A549 (cell line): ENCODE data around the gene NKG7. TPM values are rescaled to one million over a fixed set of nuclear protein-coding genes. Genes with fewer than 3 reads are reported as not detected.

Experiments
- ATAC-seq, 2 experiments: fragments of 200-7000 bp in 1 of 2; fragments of >200 bp in 1 of 2; cut with Nextera tagmentation in 1 of 2; cut with Tn5 transposase in 1 of 2; 3 replicates each; pipeline versions ENCODE4 v1.8.0 to v1.9.1; 2018 to 2020; ENCODE audit warnings: mild to moderate bottlenecking in 1 of 2, moderate library complexity in 1 of 2
- CTCF ChIA-PET: fragments of 300-600 bp; sonication (Branson Sonifier 250); formaldehyde crosslinking; extraction: SDS; loops from one replicate; lab custom pipeline; 2021; ENCODE audit warnings: antibody characterized with exemption, inconsistent platforms; lab: Yijun Ruan, JAX
- POLR2A ChIA-PET: fragments of 350-600 bp; formaldehyde crosslinking; extraction: SDS; loops from one replicate; lab custom pipeline; 2021; ENCODE audit warnings: antibody characterized with exemption, inconsistent platforms; lab: Yijun Ruan, JAX
- DNase-seq, 2 experiments: peaks; one replicate each; pipeline versions ENCODE4 v3.0.0 to v3.0.0-alpha.2; 2011 to 2016; ENCODE audit warnings: low read depth in 1 of 2, low spot score in 1 of 2
- FAIRE-seq: peaks from 2 replicates; lab custom pipeline; 2011; peaks lifted over from hg19 to GRCh38; lab: Jason Lieb, UNC
- H3K27ac ChIP-seq, 2 experiments: fragments of >200 bp; sonication (Bioruptor Twin); formaldehyde crosslinking; 3 replicates each; pipeline ENCODE4 v1.5.1; 2016 to 2017
- H3K4me1 ChIP-seq: fragments of >200 bp; sonication (Bioruptor Twin); formaldehyde crosslinking; 3 replicates; pipeline ENCODE4 v1.6.1; 2016
- H3K4me2 ChIP-seq: fragments of >200 bp; sonication (Bioruptor Twin); formaldehyde crosslinking; 3 replicates; pipeline ENCODE4 v1.6.1; 2016
- H3K4me3 ChIP-seq: fragments of >200 bp; sonication (Bioruptor Twin); formaldehyde crosslinking; 3 replicates; pipeline ENCODE4 v1.5.1; 2016
- H3K9me3 ChIP-seq: fragments of >200 bp; sonication (Bioruptor Twin); formaldehyde crosslinking; 3 replicates; pipeline ENCODE4 v1.6.1; 2016
- CBX2 ChIP-seq: fragments of 200-600 bp; sonication (generic); IDR thresholded peaks from 2 replicates; pipeline ENCODE4 v1.6.1; 2016; ENCODE audit warnings: low read depth, mild to moderate bottlenecking, borderline replicate concordance
- CBX8 ChIP-seq: fragments of 200-600 bp; sonication (generic); IDR thresholded peaks from 2 replicates; pipeline ENCODE4 v1.6.1; 2016
- ELK1 ChIP-seq: fragments of 150-350 bp; IDR thresholded peaks from 2 replicates; pipeline ENCODE4 v1.6.1; 2014; ENCODE audit warnings: low read depth, mild to moderate bottlenecking, low read length
- FOXS1 ChIP-seq: fragments of 250-450 bp; sonication (Bioruptor Pico); IDR thresholded peaks from 2 replicates; pipeline ENCODE4 v1.5.0; 2020; ENCODE audit warnings: mild to moderate bottlenecking, moderate library complexity
- HDAC2 ChIP-seq: fragments of 200-600 bp; sonication (generic); IDR thresholded peaks from 2 replicates; pipeline ENCODE4 v1.6.1; 2016
- HMGXB4 ChIP-seq: fragments of 250-450 bp; sonication (Bioruptor Pico); IDR thresholded peaks from 2 replicates; pipeline ENCODE4 v1.5.0; 2021; ENCODE audit warnings: mild to moderate bottlenecking, moderate library complexity, borderline replicate concordance
- HOXA7 ChIP-seq: fragments of 250-450 bp; sonication (Bioruptor Pico); IDR thresholded peaks from 2 replicates; pipeline ENCODE4 v1.5.0; 2020; ENCODE audit warnings: mild to moderate bottlenecking, moderate library complexity
- HOXB13 ChIP-seq: fragments of 250-450 bp; sonication (Bioruptor Pico); IDR thresholded peaks from 2 replicates; pipeline ENCODE4 v1.5.0; 2020; ENCODE audit warnings: low read depth, mild to moderate bottlenecking, moderate library complexity
- HOXB5 ChIP-seq: fragments of 250-450 bp; sonication (Bioruptor Pico); IDR thresholded peaks from 2 replicates; pipeline ENCODE4 v1.5.0; 2020; ENCODE audit warnings: mild to moderate bottlenecking, moderate library complexity
- JUN ChIP-seq, 2 experiments: fragments of >200 bp; sonication (Bioruptor Twin); formaldehyde crosslinking; IDR thresholded peaks; 2 replicates in 1 of 2; 3 replicates in 1 of 2; pipeline ENCODE4 v1.6.1; 2016 to 2017
- JUNB ChIP-seq: fragments of >200 bp; sonication (Bioruptor Twin); formaldehyde crosslinking; IDR thresholded peaks from 2 replicates; pipeline ENCODE4 v1.6.1; 2016
- MAFK ChIP-seq: fragments of 450-650 bp; IDR thresholded peaks from 2 replicates; pipeline ENCODE4 v1.6.1; 2014; ENCODE audit not compliant: partially characterized antibody
- MYC ChIP-seq: IDR thresholded peaks from 2 replicates; pipeline ENCODE4 v1.6.1; 2012; ENCODE audit warnings: mild to moderate bottlenecking, inconsistent platforms, low read length, improper control_type of control experiment, borderline replicate concordance
- REST ChIP-seq: fragments of 200-600 bp; sonication (generic); IDR thresholded peaks from 2 replicates; pipeline ENCODE4 v1.6.1; 2016; ENCODE audit warnings: antibody characterized with exemption, mild to moderate bottlenecking, moderate library complexity
- RFX5 ChIP-seq: fragments of 450-650 bp; IDR thresholded peaks from 2 replicates; pipeline ENCODE4 v1.7.1; 2014; ENCODE audit warnings: antibody characterized with exemption, mild to moderate bottlenecking, moderate library complexity
- ZC3H11A ChIP-seq: fragments of 450-650 bp; IDR thresholded peaks from 2 replicates; pipeline ENCODE4 v1.6.1; 2014; ENCODE audit warnings: antibody characterized with exemption, mild to moderate bottlenecking
- ZNF302 ChIP-seq: fragments of 250-450 bp; sonication (Bioruptor Pico); IDR thresholded peaks from 2 replicates; pipeline ENCODE4 v1.9.0; 2021; ENCODE audit warnings: inconsistent platforms, mild to moderate bottlenecking, moderate library complexity
- WGBS: methylation state at CpG from one replicate; pipeline ENCODE4 v1.1.6; 2017; ENCODE audit errors: missing lambda C conversion rate; 5-methylcytosine and 5-hydroxymethylcytosine counted together
- polyA plus RNA-seq, 4 experiments: library from polyadenylated mRNA; depleted of rRNA in 3 of 4; stranded (reverse); fragments of >200 nt; fragmentation: RNase III in 1 of 4; extraction: RNeasy Plus Mini Kit Qiagen cat#74134 plus additional on column Dnase treatment in 1 of 4; gene quantifications; 2 replicates in 3 of 4; 3 replicates in 1 of 4; pipeline ENCODE4 v1.2.3, GENCODE V29; 2011 to 2017

NKG7 gene
- polyA plus RNA-seq, 2 of the 4 experiments (the other 2 are of a cell fraction) = not detected

GRCh38 chr19:51356159-51356801 is 16.2 kb downstream of the NKG7 start:
- FAIRE-seq (no peak), DNase-seq (no peak), ATAC-seq (no peak)
- POLR2A ChIA-PET = interaction anchor here (1.1 kb wide), 1 partner anchor 17 kb away, joined by 4 read pairs; no protein-coding TSS in a partner anchor
- no peak overlapping the region; a peak in 1 of 6 replicates for H3K27ac ChIP-seq
- TF ChIP-seq CBX8 = no peak
- no peak for TF ChIP-seq HOXB5 (CRISPR knock-in tag)
- TF ChIP-seq FOXS1 (CRISPR knock-in tag) = no peak
- TF ChIP-seq MYC = no peak
- no peak for TF ChIP-seq ELK1
- no peak for TF ChIP-seq HMGXB4
- TF ChIP-seq HDAC2 = no peak
- TF ChIP-seq MAFK = no peak
- TF ChIP-seq ZC3H11A = no peak
- TF ChIP-seq JUN (IDR thresholded peaks at IDR 0.05) = no peak
- TF ChIP-seq HOXB13 = no peak
- peaks cover 40% of the 10 kb centered on the region for H3K4me1 ChIP-seq
- H3K4me3 ChIP-seq = no peak overlapping the region
- CTCF ChIA-PET = interaction anchor here (1.0 to 1.5 kb wide), 3 partner anchors 9 to 41 kb away, joined by 3 to 6 read pairs (median 3); no protein-coding TSS in a partner anchor
- no peak overlapping the region for H3K4me2 ChIP-seq
- WGBS = 93% methylated on average over 10 of the region's 10 CpGs
- H3K9me3 ChIP-seq = no peaks in the 10 kb centered on the region

GRCh38 chr19:51354742-51355148 is 17.7 kb downstream of the NKG7 start:
- DNase-seq (no peak), ATAC-seq (no peak), FAIRE-seq (no peak)
- Histone ChIP-seq H3K27ac (peak overlapping the region in 1 of 2 experiments; percentile 58; a peak in 4 of 6 replicates), H3K4me3 (no peak overlapping the region), H3K4me2 (no peak overlapping the region), H3K9me3 (no peaks in the 10 kb centered on the region), H3K4me1 (peaks cover 44% of the 10 kb centered on the region)
- 67% methylated on average over 8 of the region's 8 CpGs for WGBS
- no peak for TF ChIP-seq ZNF302 (CRISPR knock-in tag)
- POLR2A ChIA-PET = no interaction called here
- CTCF ChIA-PET = interaction anchor here (0.9 to 1.7 kb wide), 3 partner anchors 11 to 17 kb away, joined by 3 to 4 read pairs (median 3); partner anchors contain the start of gene VSIG10L

- H3K9me3 ChIP-seq = no peaks in the 10 kb centered on the region
- FAIRE-seq (no peak), ATAC-seq (no peak)
- H3K27ac ChIP-seq = peak overlapping the region; percentile 9 to 58; a peak in 4 of 6 replicates
- H3K4me3 ChIP-seq = no peak overlapping the region
- CTCF ChIA-PET = interaction anchor here (0.9 to 1.7 kb wide), 3 partner anchors 11 to 16 kb away, joined by 3 to 4 read pairs (median 3); partner anchors contain the start of gene VSIG10L
- TF ChIP-seq HDAC2 = no peak
- TF ChIP-seq CBX2 = no peak
- no peak for TF ChIP-seq ZC3H11A
- TF ChIP-seq REST = no peak
- TF ChIP-seq HOXA7 (CRISPR knock-in tag) = no peak
- TF ChIP-seq RFX5 = no peak
- TF ChIP-seq JUNB = no peak
- TF ChIP-seq, all 56 proteins: peak for 0
- 87% methylated on average over 12 of the region's 12 CpGs for WGBS
- Histone ChIP-seq H3K4me1 (peaks cover 44% of the 10 kb centered on the region), H3K4me2 (no peak overlapping the region)
- POLR2A ChIA-PET = no interaction called here
- no peak for DNase-seq
Observed at GRCh38 chr19:51354103-51354741, 18.2 kb downstream of the NKG7 start.
